Mucosa of descending colon (tissue), 3 donors: ENCODE measurements around the gene SLC4A1AP. TPM values are rescaled to one million over a fixed set of nuclear protein-coding genes. Genes with fewer than 3 reads are reported as not detected.

ENCODE experiments used
- ATAC-seq: fragments of 200-7000 bp; cut with Tn5 transposase; one replicate; pipeline ENCODE4 v1.9.1; 2020; ENCODE audit warnings: mild to moderate bottlenecking, moderate library complexity
- DNase-seq, 3 donors: peaks; one replicate each; pipeline ENCODE4 v3.0.0-alpha.2; 2020
- H3K36me3 ChIP-seq: fragments of 200-600 bp; one replicate; pipeline ENCODE4 v1.8.0; 2021; ENCODE audit warnings: low read depth, mild to moderate bottlenecking
- H3K4me1 ChIP-seq: fragments of 200-600 bp; one replicate; pipeline ENCODE4 v1.8.0; 2021; ENCODE audit warnings: low read depth, mild to moderate bottlenecking
- H3K4me3 ChIP-seq: fragments of 200-600 bp; one replicate; pipeline ENCODE4 v1.8.0; 2021; ENCODE audit warnings: mild to moderate bottlenecking
- H3K9me3 ChIP-seq: fragments of 200-600 bp; one replicate; pipeline ENCODE4 v1.8.0; 2021; ENCODE audit warnings: mild to moderate bottlenecking
- intact Hi-C, 2 donors: fragments of 100-400 bp; cut with DNase I in 1 of 2; cut with micrococcal nuclease in 1 of 2; formaldehyde crosslinking; loops; one replicate each; pipeline versions ENCODE4 v1.11.0 to v1.11.1; 2022; cut with DNase I, micrococcal nuclease
- total RNA-seq, 3 donors: library from RNA; stranded (reverse); fragmentation: NEBNext Ultra II Directional in 2 of 3; extraction: Animal tissue kit (Norgen Biotek cat#: 25700) in 2 of 3; gene quantifications; one replicate each; pipeline versions ENCODE4 v1.2.1 to v1.2.4, GENCODE V29; 2021 to 2023
- TF ChIP-seq, protein P1 (sequence below): fragments of 200-600 bp; IDR thresholded peaks from one replicate; pipeline ENCODE4 v1.8.0; 2022; ENCODE audit warnings: antibody characterized with exemption, mild to moderate bottlenecking
- donor health status: DM: no; HTN: no; CAD: no; lungs with moderate emphysema.
- donor health status: DM: no; HTN: no; CAD: no.
- donor health status: DM: no; HTN: yes; CAD: no.

The SLC4A1AP gene
- total RNA-seq, 3 donors from 2014 or later: 14.8 to 15.8 (median 15.5) TPM

DNA sequence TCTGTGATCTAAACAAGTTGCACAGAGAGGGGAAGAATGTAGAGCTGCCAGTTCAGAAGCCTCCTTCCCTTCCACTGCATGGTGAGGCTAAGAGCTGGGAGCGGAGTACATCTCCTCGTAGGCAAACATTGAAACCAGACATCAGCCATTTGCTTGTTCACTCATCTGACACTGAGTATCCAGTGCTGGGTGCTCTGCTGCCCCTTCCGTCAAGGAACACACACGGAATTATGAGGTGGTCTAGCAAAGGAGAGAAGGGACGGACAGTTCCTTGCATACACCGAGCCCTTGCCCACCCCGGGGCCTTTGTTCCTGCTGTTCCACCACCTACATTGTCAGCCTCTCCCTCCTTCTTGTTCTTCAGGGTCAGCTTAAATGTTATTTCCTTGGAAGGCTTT is 44.6 kb downstream of the SLC4A1AP start:
- no peak for DNase-seq
- no peaks in the 10 kb centered on the region for H3K9me3 ChIP-seq
- peaks cover 16% of the 10 kb centered on the region for H3K4me1 ChIP-seq
- no peak overlapping the region for H3K4me3 ChIP-seq
- intact Hi-C loops: loop anchor here in 1 of 2 donors (10.0 kb wide), 1 partner anchor 747 kb away; no protein-coding TSS in a partner anchor
- no peak for ATAC-seq
- TF ChIP-seq, protein P1, sequence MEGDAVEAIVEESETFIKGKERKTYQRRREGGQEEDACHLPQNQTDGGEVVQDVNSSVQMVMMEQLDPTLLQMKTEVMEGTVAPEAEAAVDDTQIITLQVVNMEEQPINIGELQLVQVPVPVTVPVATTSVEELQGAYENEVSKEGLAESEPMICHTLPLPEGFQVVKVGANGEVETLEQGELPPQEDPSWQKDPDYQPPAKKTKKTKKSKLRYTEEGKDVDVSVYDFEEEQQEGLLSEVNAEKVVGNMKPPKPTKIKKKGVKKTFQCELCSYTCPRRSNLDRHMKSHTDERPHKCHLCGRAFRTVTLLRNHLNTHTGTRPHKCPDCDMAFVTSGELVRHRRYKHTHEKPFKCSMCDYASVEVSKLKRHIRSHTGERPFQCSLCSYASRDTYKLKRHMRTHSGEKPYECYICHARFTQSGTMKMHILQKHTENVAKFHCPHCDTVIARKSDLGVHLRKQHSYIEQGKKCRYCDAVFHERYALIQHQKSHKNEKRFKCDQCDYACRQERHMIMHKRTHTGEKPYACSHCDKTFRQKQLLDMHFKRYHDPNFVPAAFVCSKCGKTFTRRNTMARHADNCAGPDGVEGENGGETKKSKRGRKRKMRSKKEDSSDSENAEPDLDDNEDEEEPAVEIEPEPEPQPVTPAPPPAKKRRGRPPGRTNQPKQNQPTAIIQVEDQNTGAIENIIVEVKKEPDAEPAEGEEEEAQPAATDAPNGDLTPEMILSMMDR: no peak
- H3K36me3 ChIP-seq: no peaks in the 10 kb centered on the region

DNA sequence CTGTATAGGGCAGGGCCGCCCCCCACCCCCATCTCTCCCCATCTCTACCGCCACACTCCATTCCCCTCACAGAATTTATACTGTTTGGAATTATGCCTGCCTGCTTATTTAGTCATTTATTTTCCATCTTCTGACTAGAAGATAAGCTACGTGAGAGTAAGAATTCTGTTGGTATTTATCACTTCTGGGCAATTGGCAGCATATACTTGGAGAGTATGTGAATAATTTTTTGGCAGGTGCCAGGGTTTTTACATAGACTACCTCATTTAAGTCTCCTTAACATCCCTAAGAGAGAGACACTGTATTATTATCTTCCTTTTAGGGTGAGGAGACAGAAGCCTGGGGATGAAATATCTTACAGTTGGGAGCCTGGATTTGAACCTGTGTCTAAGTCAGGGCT is 45.0 kb downstream of the SLC4A1AP start:
- intact Hi-C loops: loop anchor here in 1 of 2 donors (10.0 kb wide), 1 partner anchor 746 kb away; no protein-coding TSS in a partner anchor
- peaks cover 16% of the 10 kb centered on the region for H3K4me1 ChIP-seq
- TF ChIP-seq, protein P1: no peak
- ATAC-seq (no peak), DNase-seq (no peak)
- H3K9me3 ChIP-seq: no peaks in the 10 kb centered on the region
- H3K4me3 ChIP-seq: no peak overlapping the region
- H3K36me3 ChIP-seq: no peaks in the 10 kb centered on the region

DNA sequence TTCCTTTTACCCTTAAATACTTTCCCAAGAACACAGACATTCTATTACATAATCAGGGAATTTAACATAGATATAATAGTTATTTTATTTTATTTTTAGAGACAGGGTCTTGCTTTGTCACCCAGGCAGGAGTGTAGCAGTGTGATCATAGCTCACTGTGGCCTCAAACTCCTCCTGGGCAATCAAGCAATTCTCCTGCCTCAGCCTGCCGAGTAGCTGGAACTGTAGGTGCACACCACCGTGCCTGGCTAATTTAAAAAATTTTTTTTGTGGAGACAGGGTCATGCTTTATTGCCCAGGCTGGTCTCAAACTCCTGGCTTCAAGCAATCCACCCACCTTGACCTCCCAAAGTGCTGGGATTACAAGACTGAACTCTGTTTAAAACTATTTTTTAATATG is 45.6 kb downstream of the SLC4A1AP start:
- H3K4me3 ChIP-seq: no peak overlapping the region
- intact Hi-C loops: loop anchor here in 1 of 2 donors (10.0 kb wide), 1 partner anchor 745 kb away; no protein-coding TSS in a partner anchor

DNA sequence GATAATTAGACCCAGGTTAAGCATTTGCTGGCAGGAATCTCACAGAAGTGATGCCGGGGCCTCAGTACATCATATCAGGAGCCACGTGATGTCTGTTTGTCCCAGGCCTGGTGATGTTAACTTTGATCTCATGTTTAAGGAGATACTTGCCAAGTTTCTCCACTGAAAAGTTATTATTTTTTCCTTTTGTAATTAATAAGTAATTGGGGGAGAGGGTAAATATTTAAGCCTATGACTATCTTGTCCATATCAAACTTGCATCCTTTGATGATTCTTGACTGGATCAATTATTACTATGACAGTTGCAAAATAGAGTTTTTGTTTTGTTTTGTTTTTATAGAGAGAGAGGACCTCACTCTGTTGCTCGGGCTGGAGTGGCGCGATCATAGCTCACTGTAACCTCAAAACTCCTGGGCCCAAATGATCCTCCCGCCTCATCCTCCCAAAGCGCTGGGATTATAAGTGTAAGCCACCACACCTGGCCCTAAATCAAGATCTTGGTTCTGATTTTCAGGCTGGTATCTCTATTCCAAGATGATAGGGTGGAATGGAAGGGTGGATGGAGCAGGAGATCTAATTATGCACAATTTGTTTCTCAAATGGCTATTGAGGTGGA is 46.4 kb downstream of the SLC4A1AP start:
- Histone ChIP-seq H3K4me1 (peaks cover 10% of the 10 kb centered on the region), H3K4me3 (no peak overlapping the region), H3K36me3 (no peaks in the 10 kb centered on the region), H3K9me3 (no peaks in the 10 kb centered on the region)
- no peak for ATAC-seq
- DNase-seq: no peak
- intact Hi-C loops: loop anchor here in 1 of 2 donors (10.0 kb wide), 1 partner anchor 745 kb away; no protein-coding TSS in a partner anchor
- TF ChIP-seq, protein P1: no peak

More for the DNA sequence above, 45.6 kb downstream of the SLC4A1AP start:
- Histone ChIP-seq H3K4me1 (peaks cover 11% of the 10 kb centered on the region), H3K9me3 (no peaks in the 10 kb centered on the region), H3K36me3 (no peaks in the 10 kb centered on the region)
- DNase-seq (no peak), ATAC-seq (no peak)
- TF ChIP-seq, protein P1: no peak

DNA sequence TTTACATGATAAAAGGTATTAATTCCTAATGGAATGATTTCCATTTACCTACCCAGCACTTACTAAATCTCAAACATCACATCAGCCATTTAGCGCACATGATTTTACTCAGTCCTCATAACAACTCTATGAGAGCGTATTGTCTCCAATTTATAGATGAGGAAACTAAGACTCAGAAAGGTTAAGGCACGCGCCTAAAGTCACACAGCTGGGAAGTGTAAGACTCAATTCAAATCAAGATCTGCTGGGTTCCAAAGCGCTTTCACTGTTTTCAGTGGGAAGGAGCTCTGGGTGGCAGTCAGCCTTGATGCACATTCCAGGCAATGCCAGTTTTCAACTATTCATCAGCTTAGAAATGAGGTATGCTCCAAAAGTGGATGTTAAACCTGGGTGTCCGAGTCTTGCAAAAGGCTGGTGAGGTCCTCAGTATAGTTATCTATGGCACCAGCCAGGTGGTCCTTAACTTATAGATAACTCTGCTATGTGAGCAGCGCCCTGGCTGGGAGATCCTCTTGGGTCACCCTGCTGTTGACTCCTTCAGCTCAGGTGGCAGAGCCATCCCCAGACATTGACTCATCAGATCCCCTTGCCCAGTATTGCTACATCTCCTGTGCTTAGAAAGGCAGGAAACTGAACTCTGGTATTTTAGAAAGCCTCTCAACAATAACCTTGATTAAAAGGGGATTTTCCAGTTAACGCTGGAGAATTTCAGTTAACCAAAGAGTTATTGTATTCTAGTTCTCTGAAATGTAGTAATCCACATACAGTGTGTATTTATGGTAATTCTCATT is 47.1 kb downstream of the SLC4A1AP start:
- TF ChIP-seq, protein P1: no peak
- ATAC-seq: no peak

More for the DNA sequence above, 47.1 kb downstream of the SLC4A1AP start:
- Histone ChIP-seq H3K4me1 (peaks cover 5% of the 10 kb centered on the region), H3K9me3 (no peaks in the 10 kb centered on the region), H3K36me3 (no peaks in the 10 kb centered on the region), H3K4me3 (no peak overlapping the region)
- no peak for DNase-seq
- intact Hi-C loops: no loop called here
